Measurements from ENCODE around the gene GPX7. TPM values are rescaled to one million over a fixed set of nuclear protein-coding genes. Genes with fewer than 3 reads are reported as not detected.

The GPX7 gene
- total RNA-seq, 1 experiment from 2014 or later, result 25.2 TPM

GRCh38 chr1:52604063-52604770, 2.0 kb downstream of the GPX7 start:
- H3K4me1 ChIP-seq (ENCODE audit: insufficient read depth, low read length, poor library complexity, severe bottlenecking), result peaks cover 13% of the 10 kb centered on the region
- POLR2A ChIA-PET (ENCODE audit: low non-redundant PET), result no interaction called here

GRCh38 chr1:52613636-52614373, 11.6 kb downstream of the GPX7 start:
- Histone ChIP-seq H3K27me3 (replicated peaks; ENCODE audit: insufficient read depth, low read depth, low read length, poor library complexity) (no peaks in the 10 kb centered on the region), H3K9me3 (ENCODE audit: low read depth, low read length, poor library complexity, severe bottlenecking) (no peaks in the 10 kb centered on the region), H3K36me3 (ENCODE audit: insufficient read depth, low read length, poor library complexity, severe bottlenecking) (no peaks in the 10 kb centered on the region), H3K27ac (ENCODE audit: low read depth, low read length, poor library complexity, severe bottlenecking) (no peak overlapping the region), H3K4me3 (ENCODE audit: low read depth, low read length, poor library complexity, severe bottlenecking) (no peak overlapping the region), H3K4me1 (ENCODE audit: insufficient read depth, low read length, poor library complexity, severe bottlenecking) (no peaks in the 10 kb centered on the region)
- no peak for DNase-seq (ENCODE audit: low spot score)
- intact Hi-C loops (cut with micrococcal nuclease; ENCODE audit: unreplicated experiment), result no loop called here
- TF ChIP-seq EZH2 (IDR thresholded peaks at IDR 0.05; ENCODE audit: borderline replicate concordance, low read depth, low read length, poor library complexity, severe bottlenecking), result no peak
- no peak for TF ChIP-seq CTCF (conservative IDR thresholded peaks at IDR 0.05; ENCODE audit: low read depth, low read length)
- ChIA-PET CTCF (no interaction called here), POLR2A (ENCODE audit: low non-redundant PET) (no interaction called here)
- no TSS peak for BruUV-seq (replicated peaks)

More at GRCh38 chr1:52604063-52604770, 2.0 kb downstream of the GPX7 start:
- CTCF ChIA-PET, result no interaction called here
- H3K27me3 ChIP-seq (replicated peaks; ENCODE audit: insufficient read depth, low read depth, low read length, poor library complexity), result no peaks in the 10 kb centered on the region
- H3K9me3 ChIP-seq (ENCODE audit: low read depth, low read length, poor library complexity, severe bottlenecking), result no peaks in the 10 kb centered on the region
- TF ChIP-seq CTCF (conservative IDR thresholded peaks at IDR 0.05; ENCODE audit: low read depth, low read length) (no peak), EZH2 (IDR thresholded peaks at IDR 0.05; ENCODE audit: borderline replicate concordance, low read depth, low read length, poor library complexity, severe bottlenecking) (no peak)
- H3K4me3 ChIP-seq (ENCODE audit: low read depth, low read length, poor library complexity, severe bottlenecking), result no peak overlapping the region
- TSS peak; percentile 46 for BruUV-seq (replicated peaks)
- no peak for DNase-seq (ENCODE audit: low spot score)
- H3K36me3 ChIP-seq (ENCODE audit: insufficient read depth, low read length, poor library complexity, severe bottlenecking), result peaks cover 5% of the 10 kb centered on the region
- H3K27ac ChIP-seq (ENCODE audit: low read depth, low read length, poor library complexity, severe bottlenecking), result no peak overlapping the region
- intact Hi-C loops (cut with micrococcal nuclease; ENCODE audit: unreplicated experiment), result no loop called here

GRCh38 chr1:52614671-52615070, 12.5 kb downstream of the GPX7 start:
- BruUV-seq (replicated peaks), result no TSS peak
- Histone ChIP-seq H3K4me3 (ENCODE audit: low read depth, low read length, poor library complexity, severe bottlenecking) (no peak overlapping the region), H3K9me3 (ENCODE audit: low read depth, low read length, poor library complexity, severe bottlenecking) (no peaks in the 10 kb centered on the region), H3K27me3 (replicated peaks; ENCODE audit: insufficient read depth, low read depth, low read length, poor library complexity) (no peaks in the 10 kb centered on the region), H3K27ac (ENCODE audit: low read depth, low read length, poor library complexity, severe bottlenecking) (no peak overlapping the region), H3K36me3 (ENCODE audit: insufficient read depth, low read length, poor library complexity, severe bottlenecking) (no peaks in the 10 kb centered on the region), H3K4me1 (ENCODE audit: insufficient read depth, low read length, poor library complexity, severe bottlenecking) (no peaks in the 10 kb centered on the region)
- ChIA-PET CTCF (no interaction called here), POLR2A (ENCODE audit: low non-redundant PET) (no interaction called here)
- TF ChIP-seq EZH2 (IDR thresholded peaks at IDR 0.05; ENCODE audit: borderline replicate concordance, low read depth, low read length, poor library complexity, severe bottlenecking) (no peak), CTCF (conservative IDR thresholded peaks at IDR 0.05; ENCODE audit: low read depth, low read length) (no peak)
- intact Hi-C loops (cut with micrococcal nuclease; ENCODE audit: unreplicated experiment), result no loop called here
- DNase-seq (ENCODE audit: low spot score), result no peak

All from A673 (cell line).